Memory B cell (primary cell): ENCODE measurements around the gene RFC2.
"Not testable (repeated sequence)": the region's sequence is repeated elsewhere in the genome, so short reads cannot be mapped to it uniquely, and the experiment has no call there.

ENCODE experiments used
- ATAC-seq: fragments of 150-1000 bp; cut with Tn5 transposase; 2 replicates; pipeline ENCODE4 v1.10.0; 2021; ENCODE audit warnings: low read depth, mild to moderate bottlenecking, moderate library complexity
- DNase-seq, 2 donors: peaks; one replicate each; pipeline ENCODE4 v3.0.0; 2022; ENCODE audit warnings: low spot score in 2 of 2
- H3K27ac Mint-ChIP-seq: one replicate; pipeline ENCODE4 v1.8.0; 2022; ENCODE audit warnings: mild to moderate bottlenecking, moderate library complexity, mixed read lengths
- H3K27me3 Mint-ChIP-seq: one replicate; pipeline ENCODE4 v1.8.0; 2022; ENCODE audit warnings: mixed read lengths
- H3K36me3 Mint-ChIP-seq: one replicate; pipeline ENCODE4 v1.8.0; 2022; ENCODE audit warnings: mild to moderate bottlenecking, mixed read lengths
- H3K4me1 Mint-ChIP-seq: one replicate; pipeline ENCODE4 v1.8.0; 2022; ENCODE audit warnings: mixed read lengths
- H3K4me3 Mint-ChIP-seq: one replicate; pipeline ENCODE4 v1.8.0; 2022; ENCODE audit warnings: mild to moderate bottlenecking, moderate library complexity, mixed read lengths
- H3K9me3 Mint-ChIP-seq: one replicate; pipeline ENCODE4 v1.8.0; 2022; ENCODE audit warnings: mixed read lengths

RFC2 gene

DNA sequence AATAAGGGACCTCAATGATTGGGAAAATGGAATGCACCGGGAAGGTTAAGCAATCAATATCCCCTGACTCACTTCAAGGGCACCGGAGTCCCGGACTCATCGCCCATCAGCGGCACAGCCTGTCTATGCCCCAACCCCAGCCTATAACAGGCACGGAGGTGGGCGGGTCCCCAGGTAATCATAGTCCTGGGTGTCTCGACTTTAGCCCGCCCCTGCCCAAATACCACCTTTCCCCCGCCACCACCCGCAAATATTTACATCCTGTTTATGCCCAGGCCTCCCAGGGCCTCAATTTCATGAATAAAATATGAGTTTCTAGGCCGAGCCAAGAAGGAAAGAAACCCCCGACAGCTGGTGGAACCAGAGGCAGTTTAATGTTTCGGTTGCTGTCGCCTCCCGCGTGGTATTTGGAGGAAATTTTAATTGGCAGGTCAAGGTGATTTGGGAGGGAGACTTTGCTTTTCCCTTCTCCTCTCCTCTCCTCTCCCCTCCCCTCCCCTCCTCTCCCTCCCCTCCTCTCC lies 15.6 kb upstream of the RFC2 start:
- Mint-ChIP-seq H3K27me3 (no peaks in the 10 kb centered on the region), H3K27ac (peak overlapping the region; percentile 41), H3K36me3 (no peaks in the 10 kb centered on the region), H3K9me3 (no peaks in the 10 kb centered on the region), H3K4me1 (peaks cover 29% of the 10 kb centered on the region), H3K4me3 (peak overlapping the region; percentile 88)
- DNase-seq (peak; percentile 47 to 60), ATAC-seq (peak; percentile 69)

- peaks cover 34% of the 10 kb centered on the region for H3K4me1 Mint-ChIP-seq
- no peak for ATAC-seq
- no peaks in the 10 kb centered on the region for H3K27me3 Mint-ChIP-seq
- H3K4me3 Mint-ChIP-seq = peak overlapping the region; percentile 59
- no peaks in the 10 kb centered on the region for H3K36me3 Mint-ChIP-seq
- H3K9me3 Mint-ChIP-seq = no peaks in the 10 kb centered on the region
- no peak overlapping the region for H3K27ac Mint-ChIP-seq
- DNase-seq = no peak
These were observed 13.8 kb upstream of the RFC2 start for GRCh38 chr7:74267756-74268565.

GRCh38 chr7:74266191-74266963 lies 12.2 kb upstream of the RFC2 start:
- Mint-ChIP-seq H3K36me3 (no peaks in the 10 kb centered on the region), H3K27ac (peak overlapping the region; percentile 72), H3K27me3 (no peaks in the 10 kb centered on the region), H3K4me1 (peaks cover 25% of the 10 kb centered on the region), H3K9me3 (no peaks in the 10 kb centered on the region), H3K4me3 (peak overlapping the region; percentile 12)
- ATAC-seq = peak; percentile 21
- DNase-seq = no peak

GRCh38 chr7:74263399-74264120 lies 9.4 kb upstream of the RFC2 start:
- H3K9me3 Mint-ChIP-seq = no peaks in the 10 kb centered on the region
- H3K36me3 Mint-ChIP-seq = no peaks in the 10 kb centered on the region
- H3K4me3 Mint-ChIP-seq = no peak overlapping the region
- H3K27ac Mint-ChIP-seq = no peak overlapping the region
- peaks cover 21% of the 10 kb centered on the region for H3K4me1 Mint-ChIP-seq
- peaks cover 2% of the 10 kb centered on the region for H3K27me3 Mint-ChIP-seq
- DNase-seq = no peak
- ATAC-seq = no peak

DNA sequence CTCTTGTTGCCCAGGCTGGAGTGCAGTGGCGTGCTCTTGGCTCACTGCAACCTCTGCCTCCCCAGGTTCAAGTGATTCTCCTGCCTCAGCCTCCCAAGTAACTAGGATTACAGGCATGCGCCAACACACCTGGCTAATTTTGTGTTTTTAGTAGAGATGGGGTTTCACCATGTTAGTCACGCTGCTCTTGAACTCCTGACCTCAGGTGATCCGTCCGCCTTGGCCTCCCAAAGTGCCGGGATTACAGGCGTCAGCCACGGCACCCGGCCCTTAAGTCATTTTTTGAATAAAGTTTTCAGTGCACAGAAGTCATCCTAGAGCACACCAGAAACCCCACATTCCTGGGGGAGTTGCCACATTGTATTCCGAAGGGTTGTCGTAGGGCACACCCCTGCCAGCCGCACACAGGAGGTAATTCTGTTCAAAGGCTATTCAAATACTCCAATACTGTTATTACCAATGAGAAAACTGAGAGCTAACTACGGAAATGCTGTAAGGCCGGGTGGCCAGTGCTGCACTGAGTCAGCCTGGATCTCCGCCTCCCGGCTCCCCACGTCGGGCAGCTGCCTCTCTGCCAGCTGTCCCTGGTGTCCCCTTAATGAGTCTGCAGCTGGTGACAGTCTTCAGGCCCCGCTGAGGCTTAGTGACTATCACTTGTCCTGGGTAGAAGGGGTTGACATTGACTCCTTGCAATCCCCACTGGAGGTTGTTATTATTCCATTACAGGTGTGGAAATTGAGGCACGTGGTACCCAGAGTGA lies 8.6 kb upstream of the RFC2 start:
- Mint-ChIP-seq H3K9me3 (no peaks in the 10 kb centered on the region), H3K36me3 (no peaks in the 10 kb centered on the region), H3K4me1 (peaks cover 21% of the 10 kb centered on the region), H3K27ac (no peak overlapping the region), H3K27me3 (peaks cover 2% of the 10 kb centered on the region), H3K4me3 (no peak overlapping the region)
- ATAC-seq = no peak
- no peak for DNase-seq

GRCh38 chr7:74258639-74259038 lies 4.4 kb upstream of the RFC2 start:
- H3K27me3 Mint-ChIP-seq = peaks cover 2% of the 10 kb centered on the region
- H3K36me3 Mint-ChIP-seq = peaks cover 3% of the 10 kb centered on the region
- H3K27ac Mint-ChIP-seq = no peak overlapping the region
- ATAC-seq (no peak), DNase-seq (no peak)
- no peak overlapping the region for H3K4me3 Mint-ChIP-seq
- peaks cover 9% of the 10 kb centered on the region for H3K4me1 Mint-ChIP-seq
- no peaks in the 10 kb centered on the region for H3K9me3 Mint-ChIP-seq

DNA sequence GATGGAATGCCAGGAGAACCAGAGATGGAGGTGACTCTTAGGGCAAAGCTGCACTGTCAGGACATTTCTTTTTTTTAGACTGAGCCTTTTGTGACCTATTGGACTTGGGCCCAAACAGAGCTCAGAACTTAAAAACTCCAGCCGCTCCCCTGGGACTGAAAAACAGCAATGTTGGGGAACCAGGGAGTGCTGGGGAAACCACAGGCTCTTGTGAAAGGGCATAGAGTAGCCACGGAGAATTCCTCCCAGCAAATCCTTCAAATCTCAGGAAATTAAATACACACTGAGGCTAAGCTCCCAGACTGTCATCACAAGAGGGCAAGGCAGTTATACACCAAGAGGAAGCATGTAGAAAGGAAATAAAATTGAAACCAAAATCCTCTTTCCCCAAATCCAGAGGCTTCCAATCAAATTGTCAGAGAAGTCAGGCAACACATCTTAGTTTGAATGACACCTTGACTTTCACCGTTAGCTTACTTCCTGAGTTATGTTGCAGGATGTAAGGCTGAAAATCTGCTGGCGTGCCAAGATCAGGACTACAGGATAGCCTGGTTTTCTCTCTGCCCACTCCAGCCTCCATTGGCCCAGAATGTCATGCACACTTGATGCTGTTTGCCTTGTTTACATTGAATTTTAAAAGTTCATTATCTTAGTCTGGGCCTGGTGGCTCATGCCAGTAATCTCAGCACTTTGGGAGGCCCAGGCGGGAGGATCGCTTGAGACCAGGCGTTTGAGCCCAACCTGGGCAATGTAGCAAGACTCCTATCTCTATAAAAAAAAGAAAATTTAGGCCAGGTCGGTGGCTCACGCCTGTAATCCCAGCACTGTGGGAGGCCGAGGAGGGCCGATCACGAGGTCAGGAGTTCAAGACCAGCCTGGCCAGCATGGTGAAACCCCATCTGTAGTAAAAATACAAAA lies 2.6 kb upstream of the RFC2 start:
- no peak overlapping the region for H3K27ac Mint-ChIP-seq
- peak overlapping the region; percentile 54 for H3K4me3 Mint-ChIP-seq
- DNase-seq (no peak), ATAC-seq (no peak)
- peaks cover 2% of the 10 kb centered on the region for H3K27me3 Mint-ChIP-seq
- peaks cover 5% of the 10 kb centered on the region for H3K36me3 Mint-ChIP-seq
- H3K4me1 Mint-ChIP-seq = peaks cover 9% of the 10 kb centered on the region
- no peaks in the 10 kb centered on the region for H3K9me3 Mint-ChIP-seq

DNA sequence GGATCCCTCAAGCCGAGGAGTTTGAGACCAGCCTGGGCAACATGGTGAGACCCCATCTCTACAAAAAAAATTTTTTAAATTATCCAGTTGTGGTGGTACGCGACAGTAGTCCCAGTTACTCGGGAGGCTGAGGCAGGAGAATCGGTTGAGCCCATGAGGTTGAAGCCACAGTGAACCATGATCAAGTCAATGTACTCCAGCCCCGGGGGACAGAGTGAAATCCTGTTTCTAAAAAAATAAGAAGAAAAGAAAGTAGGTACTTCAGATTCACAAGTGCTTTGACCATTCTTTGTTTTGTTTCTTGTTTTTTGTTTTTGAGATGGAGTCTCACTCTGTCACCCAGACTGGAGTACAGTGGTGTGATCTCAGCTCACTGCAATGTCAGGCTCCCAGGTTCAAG lies 1.3 kb upstream of the RFC2 start:
- peak overlapping the region; percentile 14 for H3K4me3 Mint-ChIP-seq
- H3K36me3 Mint-ChIP-seq = peaks cover 10% of the 10 kb centered on the region
- H3K4me1 Mint-ChIP-seq = peaks cover 11% of the 10 kb centered on the region
- not testable (repeated sequence) for H3K27me3 Mint-ChIP-seq, H3K9me3 Mint-ChIP-seq, DNase-seq, H3K27ac Mint-ChIP-seq, ATAC-seq

DNA sequence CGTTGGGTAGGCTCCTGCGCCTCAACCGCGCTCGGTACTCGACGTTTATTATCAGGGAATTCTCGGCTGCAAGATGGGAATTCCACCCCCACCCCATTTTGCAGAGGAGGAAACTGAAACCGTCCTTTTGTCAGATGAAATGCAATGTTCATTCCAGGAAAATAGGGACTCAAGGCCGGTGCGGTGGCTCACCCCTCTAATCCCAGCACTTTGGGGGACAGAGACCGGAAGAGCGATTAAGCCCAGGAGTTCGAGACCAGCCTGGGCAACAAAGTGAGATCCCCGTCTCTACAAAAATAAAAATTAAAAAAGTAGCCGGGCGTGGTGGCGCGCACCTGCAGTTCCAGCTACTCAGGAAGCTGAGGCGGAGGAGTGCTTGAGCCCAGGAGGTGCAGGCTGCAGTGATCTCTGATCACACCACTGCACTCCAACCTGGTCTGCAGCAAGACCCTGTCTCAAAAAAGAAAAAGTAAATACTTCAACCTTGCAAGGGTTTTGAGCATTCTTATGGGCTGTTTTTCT lies 720 bp upstream of the RFC2 start:
- H3K27ac Mint-ChIP-seq = peak overlapping the region; percentile 92
- H3K27me3 Mint-ChIP-seq = peaks cover 2% of the 10 kb centered on the region
- H3K9me3 Mint-ChIP-seq = no peaks in the 10 kb centered on the region
- ATAC-seq (no peak), DNase-seq (no peak)
- peaks cover 13% of the 10 kb centered on the region for H3K36me3 Mint-ChIP-seq
- peaks cover 13% of the 10 kb centered on the region for H3K4me1 Mint-ChIP-seq
- peak overlapping the region; percentile 98 for H3K4me3 Mint-ChIP-seq

DNA sequence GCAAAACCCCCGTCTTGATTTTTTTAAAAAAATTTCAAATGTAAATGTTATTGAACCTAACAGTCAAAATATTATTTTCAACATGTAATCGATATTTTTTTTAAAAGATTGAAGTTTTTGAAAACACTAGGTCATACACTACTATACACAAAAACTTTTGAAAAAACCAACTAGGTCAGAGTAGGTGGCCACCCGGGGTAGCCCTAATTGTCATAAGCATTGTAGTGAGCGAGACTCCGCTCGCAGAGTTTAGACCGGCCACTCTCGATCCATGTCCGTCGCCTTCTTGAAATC lies 417 bp downstream of the RFC2 start:
- peak overlapping the region; percentile 98 for H3K4me3 Mint-ChIP-seq
- no peaks in the 10 kb centered on the region for H3K27me3 Mint-ChIP-seq
- H3K9me3 Mint-ChIP-seq = no peaks in the 10 kb centered on the region
- peak overlapping the region; percentile 92 for H3K27ac Mint-ChIP-seq
- peaks cover 16% of the 10 kb centered on the region for H3K36me3 Mint-ChIP-seq
- ATAC-seq (no peak), DNase-seq (no peak)
- peaks cover 13% of the 10 kb centered on the region for H3K4me1 Mint-ChIP-seq

- H3K27ac Mint-ChIP-seq = no peak overlapping the region
- peak overlapping the region; percentile 49 for H3K4me3 Mint-ChIP-seq
- peaks cover 13% of the 10 kb centered on the region for H3K4me1 Mint-ChIP-seq
- no peak for ATAC-seq
- no peak for DNase-seq
- H3K27me3 Mint-ChIP-seq = no peaks in the 10 kb centered on the region
- H3K9me3 Mint-ChIP-seq = no peaks in the 10 kb centered on the region
- H3K36me3 Mint-ChIP-seq = peaks cover 16% of the 10 kb centered on the region
These were observed 868 bp downstream of the RFC2 start for GRCh38 chr7:74253331-74253730.

GRCh38 chr7:74252893-74253292 lies 1.3 kb downstream of the RFC2 start:
- no peaks in the 10 kb centered on the region for H3K9me3 Mint-ChIP-seq
- H3K27me3 Mint-ChIP-seq = no peaks in the 10 kb centered on the region
- no peak overlapping the region for H3K27ac Mint-ChIP-seq
- DNase-seq (no peak), ATAC-seq (no peak)
- peaks cover 13% of the 10 kb centered on the region for H3K4me1 Mint-ChIP-seq
- H3K4me3 Mint-ChIP-seq = peak overlapping the region; percentile 51
- peaks cover 16% of the 10 kb centered on the region for H3K36me3 Mint-ChIP-seq
